HCT116 (cell line): Measurements from ENCODE around the gene CUEDC1. TPM values are rescaled to one million over a fixed set of nuclear protein-coding genes. Genes with fewer than 3 reads are reported as not detected.

Source experiments
- ATAC-seq: fragments of 200-7000 bp; cut with Tn5 transposase; 2 replicates; pipeline ENCODE4 v1.9.1; 2020; ENCODE audit warnings: mild to moderate bottlenecking, moderate library complexity
- BruUV-seq: library from RNA; stranded (reverse); fragments of 400-500 nt; replicated peaks from 2 replicates; lab custom pipeline; 2021; lab: Mats Ljungman, UMichigan
- CTCF ChIA-PET: fragments of 300-600 bp; sonication (Branson Sonifier 250); formaldehyde crosslinking; loops from one replicate; lab custom pipeline; 2021; ENCODE audit warnings: antibody characterized with exemption; lab: Charles Lee
- POLR2A ChIA-PET: fragments of 300-600, 350-600 bp; sonication (Branson Sonifier 250); formaldehyde crosslinking; loops from one replicate; lab custom pipeline; 2021; ENCODE audit warnings: antibody characterized with exemption; lab: Charles Lee
- RAD21 ChIA-PET, 2 experiments: fragments of 300-600 bp; sonication (Branson Sonifier 250); formaldehyde crosslinking; loops; one replicate each; lab custom pipeline; 2023; ENCODE audit warnings: low total read pairs in 2 of 2; ENCODE audit not compliant: uncharacterized antibody in 2 of 2, unreplicated experiment in 2 of 2, low non-redundant PET in 1 of 2; lab: Charles Lee
- DNase-seq: peaks from one replicate; pipeline ENCODE4 v3.0.0-alpha.2; 2010; ENCODE audit warnings: low read depth, low spot score
- H2AFZ ChIP-seq: fragments of 200-600 bp; shearing (Covaris generic), sonication (generic); 2 replicates; pipeline ENCODE4 v1.6.1; 2017; ENCODE audit warnings: low read depth, mixed run types, mixed read lengths, antibody characterized with exemption, low read length; ENCODE audit not compliant: poor library complexity, severe bottlenecking
- H3K27ac ChIP-seq: 2 replicates; pipeline ENCODE4 v1.5.1; 2012; ENCODE audit warnings: low read depth, low read length
- H3K27me3 ChIP-seq: fragments of 200-600 bp; sonication (generic); 2 replicates; pipeline ENCODE4 v1.6.1; 2016; ENCODE audit warnings: mixed run types, low read length, mixed read lengths; ENCODE audit not compliant: insufficient read depth
- H3K36me3 ChIP-seq, 2 experiments: fragments of 200-500 bp in 1 of 2; fragments of 200-600 bp in 1 of 2; sonication (Bioruptor generic) in 1 of 2; sonication (generic) in 1 of 2; 2 replicates each; pipeline versions ENCODE4 v1.5.1 to v1.6.1; 2014 to 2016; ENCODE audit warnings: low read length in 2 of 2, inconsistent platforms in 1 of 2, mixed read lengths in 1 of 2, mixed run types in 1 of 2; ENCODE audit not compliant: insufficient read depth in 2 of 2, control insufficient read depth in 1 of 2
- H3K4me1 ChIP-seq, 2 experiments: fragments of 200-600 bp in 1 of 2; sonication (generic) in 1 of 2; 2 replicates each; pipeline versions ENCODE4 v1.5.1 to v1.6.1; 2012 to 2017; ENCODE audit warnings: low read length in 2 of 2, inconsistent platforms in 1 of 2, mild to moderate bottlenecking in 1 of 2, mixed read lengths in 1 of 2, mixed run types in 1 of 2, moderate library complexity in 1 of 2; ENCODE audit not compliant: insufficient read depth in 2 of 2, control insufficient read depth in 1 of 2
- H3K4me2 ChIP-seq: fragments of 200-600 bp; sonication (generic); 2 replicates; pipeline ENCODE4 v1.6.1; 2017; ENCODE audit warnings: mixed run types, low read length, mixed read lengths
- H3K4me3 ChIP-seq, 2 experiments: fragments of 200-600 bp in 1 of 2; sonication (generic) in 1 of 2; replicated peaks in 1 of 2; 2 replicates each; pipeline ENCODE4 v1.5.1; 2011 to 2016; ENCODE audit warnings: low read length in 2 of 2, control low read depth in 1 of 2, low read depth in 1 of 2, mild to moderate bottlenecking in 1 of 2, mixed read lengths in 1 of 2, mixed run types in 1 of 2
- H3K79me2 ChIP-seq: fragments of 200-600 bp; sonication (generic); 2 replicates; pipeline ENCODE4 v1.6.1; 2017; ENCODE audit warnings: mild to moderate bottlenecking, mixed run types, low read length, moderate library complexity, mixed read lengths; ENCODE audit not compliant: insufficient read depth
- H3K9ac ChIP-seq: fragments of 200-600 bp; sonication (generic); 2 replicates; pipeline ENCODE4 v1.6.1; 2016; ENCODE audit warnings: low read length, mixed read lengths
- H3K9me2 ChIP-seq: fragments of 200-600 bp; sonication (generic), shearing (Covaris generic); 2 replicates; pipeline ENCODE4 v1.6.1; 2017; ENCODE audit warnings: mixed run types, mild to moderate bottlenecking, moderate library complexity; ENCODE audit not compliant: insufficient read depth
- H3K9me3 ChIP-seq, 2 experiments: fragments of 200-500 bp in 1 of 2; fragments of 200-600 bp in 1 of 2; sonication (Bioruptor generic) in 1 of 2; sonication (generic) in 1 of 2; 2 replicates each; pipeline ENCODE4 v1.6.1; 2014 to 2017; ENCODE audit warnings: low read length in 2 of 2, mixed read lengths in 2 of 2, inconsistent platforms in 1 of 2, low read depth in 1 of 2, mild to moderate bottlenecking in 1 of 2, mixed run types in 1 of 2, moderate library complexity in 1 of 2; ENCODE audit not compliant: control insufficient read depth in 1 of 2, insufficient read depth in 1 of 2
- H4K20me1 ChIP-seq: fragments of 200-600 bp; sonication (generic), shearing (Covaris generic); 2 replicates; pipeline ENCODE4 v1.6.1; 2017; ENCODE audit warnings: mixed run types, mild to moderate bottlenecking, moderate library complexity; ENCODE audit not compliant: insufficient read depth
- ATF3 ChIP-seq: IDR thresholded peaks from 2 replicates; pipeline ENCODE4 v1.6.1; 2012
- EGR1 ChIP-seq: IDR thresholded peaks from 2 replicates; pipeline ENCODE4 v1.6.1; 2012; ENCODE audit warnings: low read depth
- ELF1 ChIP-seq: IDR thresholded peaks from 2 replicates; pipeline ENCODE4 v1.6.1; 2012; ENCODE audit warnings: low read depth, borderline replicate concordance
- MAX ChIP-seq: IDR thresholded peaks from 2 replicates; pipeline ENCODE4 v1.6.1; 2012
- POLR2A ChIP-seq: IDR thresholded peaks from 2 replicates; pipeline ENCODE4 v1.7.0; 2011; ENCODE audit warnings: borderline replicate concordance; ENCODE audit not compliant: insufficient read depth, insufficient read length; ENCODE audit errors: extremely low read depth
- POLR2AphosphoS5 ChIP-seq: IDR thresholded peaks from 2 replicates; pipeline ENCODE4 v1.6.1; 2011; ENCODE audit warnings: mild to moderate bottlenecking, low read depth, low read length, moderate library complexity
- RAD21 ChIP-seq: IDR thresholded peaks from 2 replicates; pipeline ENCODE4 v1.6.1; 2012; ENCODE audit warnings: low read depth, mild to moderate bottlenecking
- SIN3A ChIP-seq: IDR thresholded peaks from 2 replicates; pipeline ENCODE4 v1.6.1; 2012; ENCODE audit warnings: low read depth
- SP1 ChIP-seq: IDR thresholded peaks from 2 replicates; pipeline ENCODE4 v1.6.1; 2012; ENCODE audit warnings: low read depth
- SRF ChIP-seq: IDR thresholded peaks from 2 replicates; pipeline ENCODE4 v1.6.1; 2012; ENCODE audit warnings: low read depth
- TCF7L2 ChIP-seq: IDR thresholded peaks from 2 replicates; pipeline ENCODE4 v1.7.0; 2011; ENCODE audit warnings: borderline replicate concordance, inconsistent platforms; ENCODE audit not compliant: insufficient read depth, insufficient read length; ENCODE audit errors: extremely low read depth
- YY1 ChIP-seq: IDR thresholded peaks from 2 replicates; pipeline ENCODE4 v1.6.1; 2011; ENCODE audit warnings: low read length, low read depth, moderate library complexity, mild to moderate bottlenecking; ENCODE audit not compliant: insufficient replicate concordance; ENCODE audit errors: extremely low read depth
- ZFX ChIP-seq: fragments of 450-650 bp; IDR thresholded peaks from 2 replicates; pipeline ENCODE4 v1.6.1; 2017
- ZNF274 ChIP-seq: fragments of 200-500 bp; sonication (Bioruptor generic); IDR thresholded peaks from 2 replicates; pipeline ENCODE4 v1.6.1; 2014; ENCODE audit warnings: mild to moderate bottlenecking, low read depth, low read length, inconsistent platforms
- intact Hi-C: fragments of 100-400 bp; cut with micrococcal nuclease; formaldehyde crosslinking; loops from 2 replicates; pipeline ENCODE4 v1.10.0; 2022
- total RNA-seq: library from RNA; stranded (reverse); gene quantifications from one replicate; pipeline ENCODE4 v1.2.1, GENCODE V29; 2021; ENCODE audit not compliant: unreplicated experiment
- TF ChIP-seq, protein P1 (sequence below): IDR thresholded peaks from 2 replicates; pipeline ENCODE4 v1.6.1; 2012; ENCODE audit warnings: low read depth

CUEDC1 gene
- total RNA-seq, 1 experiment from 2014 or later: 60.2 TPM

DNA sequence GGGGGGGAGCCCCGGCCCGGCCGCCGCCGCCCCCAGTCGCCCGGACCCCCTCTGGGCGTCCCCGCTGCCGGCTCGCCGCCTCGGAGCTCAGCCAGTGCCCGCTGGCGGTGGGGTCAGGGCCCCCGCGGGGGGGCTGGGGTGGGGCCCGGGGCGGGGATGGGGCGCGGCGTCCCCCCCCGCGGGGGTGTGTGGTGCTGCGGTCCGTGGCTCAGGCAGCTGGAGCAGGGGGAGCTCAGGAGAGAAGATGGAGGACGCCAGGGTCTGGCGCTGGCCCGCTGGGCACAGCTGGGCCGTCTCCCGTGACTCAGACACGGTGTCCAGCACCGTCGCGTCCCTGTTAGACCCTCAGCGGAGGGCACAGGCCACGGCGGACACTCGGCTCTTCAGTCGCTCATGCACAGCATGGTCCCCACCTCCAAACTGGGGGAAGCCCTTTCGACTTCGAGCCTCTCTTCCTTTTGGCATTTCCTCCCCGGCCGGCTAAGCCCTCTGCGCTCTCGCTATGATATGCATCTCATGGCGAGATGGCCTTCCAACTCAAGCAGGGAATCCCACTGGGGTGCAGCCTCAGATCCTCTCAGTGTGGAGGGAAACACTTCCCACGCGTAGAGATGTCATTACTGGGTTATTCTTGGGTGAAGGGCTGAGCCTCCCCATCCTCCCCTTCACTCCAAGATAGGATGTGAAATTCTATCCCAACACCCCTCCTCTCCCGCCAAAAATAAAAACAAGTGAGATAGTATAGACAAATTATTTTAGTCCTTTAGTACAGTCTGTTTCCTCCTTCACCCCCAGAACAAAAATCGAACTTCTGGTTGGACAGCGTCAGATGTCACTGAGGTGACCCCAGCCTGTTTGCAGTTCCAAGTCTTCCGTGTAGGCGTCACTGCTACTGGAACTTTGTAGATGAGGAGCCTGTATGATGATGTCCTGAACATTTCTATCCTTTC, 33.4 kb upstream of the CUEDC1 start (continued):
- TF ChIP-seq, protein P1, sequence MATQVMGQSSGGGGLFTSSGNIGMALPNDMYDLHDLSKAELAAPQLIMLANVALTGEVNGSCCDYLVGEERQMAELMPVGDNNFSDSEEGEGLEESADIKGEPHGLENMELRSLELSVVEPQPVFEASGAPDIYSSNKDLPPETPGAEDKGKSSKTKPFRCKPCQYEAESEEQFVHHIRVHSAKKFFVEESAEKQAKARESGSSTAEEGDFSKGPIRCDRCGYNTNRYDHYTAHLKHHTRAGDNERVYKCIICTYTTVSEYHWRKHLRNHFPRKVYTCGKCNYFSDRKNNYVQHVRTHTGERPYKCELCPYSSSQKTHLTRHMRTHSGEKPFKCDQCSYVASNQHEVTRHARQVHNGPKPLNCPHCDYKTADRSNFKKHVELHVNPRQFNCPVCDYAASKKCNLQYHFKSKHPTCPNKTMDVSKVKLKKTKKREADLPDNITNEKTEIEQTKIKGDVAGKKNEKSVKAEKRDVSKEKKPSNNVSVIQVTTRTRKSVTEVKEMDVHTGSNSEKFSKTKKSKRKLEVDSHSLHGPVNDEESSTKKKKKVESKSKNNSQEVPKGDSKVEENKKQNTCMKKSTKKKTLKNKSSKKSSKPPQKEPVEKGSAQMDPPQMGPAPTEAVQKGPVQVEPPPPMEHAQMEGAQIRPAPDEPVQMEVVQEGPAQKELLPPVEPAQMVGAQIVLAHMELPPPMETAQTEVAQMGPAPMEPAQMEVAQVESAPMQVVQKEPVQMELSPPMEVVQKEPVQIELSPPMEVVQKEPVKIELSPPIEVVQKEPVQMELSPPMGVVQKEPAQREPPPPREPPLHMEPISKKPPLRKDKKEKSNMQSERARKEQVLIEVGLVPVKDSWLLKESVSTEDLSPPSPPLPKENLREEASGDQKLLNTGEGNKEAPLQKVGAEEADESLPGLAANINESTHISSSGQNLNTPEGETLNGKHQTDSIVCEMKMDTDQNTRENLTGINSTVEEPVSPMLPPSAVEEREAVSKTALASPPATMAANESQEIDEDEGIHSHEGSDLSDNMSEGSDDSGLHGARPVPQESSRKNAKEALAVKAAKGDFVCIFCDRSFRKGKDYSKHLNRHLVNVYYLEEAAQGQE: no peak
- no peak for TF ChIP-seq SRF

DNA sequence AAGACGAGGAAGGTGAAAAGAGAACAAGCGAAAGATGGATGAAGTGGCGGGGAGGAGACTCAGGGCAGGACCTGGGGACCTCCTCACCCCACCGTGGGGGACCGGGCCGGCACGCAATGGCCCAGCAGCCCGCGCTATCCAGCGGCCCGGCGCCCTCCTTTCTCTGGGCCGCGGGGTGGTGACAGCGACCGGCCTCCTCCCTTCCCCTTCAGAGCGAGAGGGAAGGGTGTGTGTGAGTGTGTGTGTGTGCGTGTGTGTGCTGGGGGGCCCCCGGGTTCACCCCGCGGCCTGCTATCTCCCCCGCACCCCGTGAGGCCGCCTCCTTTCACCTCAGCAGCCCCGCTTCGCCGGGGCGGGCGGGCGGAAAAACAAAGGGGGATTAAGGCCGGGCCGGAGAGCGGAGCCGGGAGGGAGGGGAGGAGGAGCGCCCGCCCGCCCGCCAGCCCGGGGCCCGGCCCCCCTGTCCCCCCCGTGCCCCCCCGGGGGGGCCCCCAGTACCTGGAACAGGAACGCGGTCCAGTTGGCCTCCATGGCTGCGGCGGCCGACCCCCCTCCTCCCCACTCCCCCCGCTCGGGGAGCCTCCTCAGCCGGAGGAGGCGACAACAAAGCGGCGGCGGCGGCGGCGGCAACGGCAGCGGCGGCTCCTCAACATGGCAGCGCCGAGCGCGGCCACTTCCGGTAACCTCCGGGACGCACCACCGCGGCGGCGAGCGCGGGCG, 32.5 kb upstream of the CUEDC1 start, which contains the start of gene VEZF1:
TSS of gene VEZF1 (minus strand) at position 674 of the 720 bp plus-strand sequence. CDS start at position 531, 143 bp downstream.
- Histone ChIP-seq H2AFZ (no peak within 1 kb of the TSS), H3K4me3 (peak within 1 kb of the TSS; percentile 67 to 73), H4K20me1 (peaks cover 4% of the 10 kb centered on the region; the same call in 1 of the 2 replicates)
- CTCF ChIA-PET: interaction anchor here (0.6 to 15.4 kb wide), 4 partner anchors 9 to 130 kb away, joined by 3 to 288 read pairs (median 30); no protein-coding TSS in a partner anchor
- 0 out of 2 replicates have a peak, but pooled peaks have one; percentile 15 for TF ChIP-seq MAX
- TF ChIP-seq RAD21: 0 out of 2 replicates have a peak, but pooled peaks have one; percentile 10
- peak; percentile 52 for TF ChIP-seq POLR2AphosphoS5
- peak; percentile 16; the same call in 1 of the 2 replicates for TF ChIP-seq EGR1
- peak; percentile 40; the same call in 1 of the 2 replicates for TF ChIP-seq ELF1
- no peak for TF ChIP-seq ATF3
- peak; percentile 47 for TF ChIP-seq SIN3A
- peak; percentile 86 for TF ChIP-seq ZFX
- TF ChIP-seq POLR2A: peak; percentile 32
- peak; percentile 68 for TF ChIP-seq TCF7L2
- TF ChIP-seq YY1: peak; percentile 79
- TF ChIP-seq SP1: no peak
- TF ChIP-seq ZNF274: no peak
- TF ChIP-seq, all 23 proteins: peak for 10
- intact Hi-C loops: loop anchor here (2.0 to 5.0 kb wide), 2 partner anchors 39 to 110 kb away; no protein-coding TSS in a partner anchor
- no peaks in the 10 kb centered on the region for H3K9me3 ChIP-seq
- RAD21 ChIA-PET: interaction anchor here (0.6 to 1.4 kb wide), 6 partner anchors 11 to 126 kb away, joined by 3 to 7 read pairs (median 3); no protein-coding TSS in a partner anchor
- no peaks in the 10 kb centered on the region for H3K27me3 ChIP-seq
- BruUV-seq: no TSS peak
- POLR2A ChIA-PET: interaction anchor here (0.6 to 4.4 kb wide), 8 partner anchors 13 to 140 kb away, joined by 3 to 30 read pairs (median 6); no protein-coding TSS in a partner anchor
- peak within 1 kb of the TSS; percentile 76 for H3K9ac ChIP-seq
- peak within 1 kb of the TSS; percentile 89 for H3K4me2 ChIP-seq
- peaks cover 62 to 71% of the 10 kb centered on the region in 2 experiments for H3K4me1 ChIP-seq
- H3K27ac ChIP-seq: peak within 1 kb of the TSS; percentile 96
- H3K9me2 ChIP-seq: no peaks in the 10 kb centered on the region
- DNase-seq: peak; percentile 48
- ATAC-seq: peak; percentile 64
- H3K36me3 ChIP-seq: peaks cover 0 to 32% of the 10 kb centered on the region in 2 experiments; a peak in 2 of 4 replicates
- peaks cover 62% of the 10 kb centered on the region for H3K79me2 ChIP-seq
